Nephron (organoid): ENCODE results near the gene ITSN2.
A peak's percentile ranks its signal among the peaks of the same experiment; 100 is the strongest.

Experiments used
- H3K27ac Mint-ChIP-seq, 3 experiments: 2 replicates each; pipeline ENCODE4 v1.8.0; 2020; ENCODE audit warnings: mixed read lengths in 3 of 3, mild to moderate bottlenecking in 2 of 3, moderate library complexity in 1 of 3
- H3K27me3 Mint-ChIP-seq: 2 replicates; pipeline ENCODE4 v1.8.0; 2021; ENCODE audit warnings: low read depth, mild to moderate bottlenecking, moderate library complexity, mixed read lengths
- H3K36me3 Mint-ChIP-seq: 2 replicates; pipeline ENCODE4 v1.8.0; 2020; ENCODE audit warnings: low read depth, mixed read lengths
- H3K4me1 Mint-ChIP-seq: 2 replicates; pipeline ENCODE4 v1.8.0; 2020; ENCODE audit warnings: mixed read lengths
- H3K4me3 Mint-ChIP-seq, 3 experiments: 2 replicates each; pipeline ENCODE4 v1.8.0; 2020; ENCODE audit warnings: mild to moderate bottlenecking in 3 of 3, mixed read lengths in 3 of 3, moderate library complexity in 2 of 3
- H3K9me3 Mint-ChIP-seq: 2 replicates; pipeline ENCODE4 v1.8.0; 2020; ENCODE audit warnings: mixed read lengths
- CTCF ChIP-seq, 3 experiments: fragments of 200-600 bp; sonication (generic); IDR thresholded peaks; one replicate each; pipeline ENCODE4 v1.5.0; 2021; ENCODE audit warnings: antibody characterized with exemption in 3 of 3; ENCODE audit not compliant: unreplicated experiment in 3 of 3

The ITSN2 gene

GRCh38 chr2:24334245-24334633 is 26.1 kb downstream of the ITSN2 start:
- Mint-ChIP-seq H3K27me3 (no peaks in the 10 kb centered on the region), H3K9me3 (no peaks in the 10 kb centered on the region), H3K27ac (no peak overlapping the region), H3K4me3 (no peak overlapping the region), H3K4me1 (peaks cover 25% of the 10 kb centered on the region), H3K36me3 (no peaks in the 10 kb centered on the region)
- no peak for TF ChIP-seq CTCF (IDR thresholded peaks at IDR 0.05; ENCODE audit: unreplicated experiment in 3 of 3)

GRCh38 chr2:24332791-24333540 is 27.4 kb downstream of the ITSN2 start:
- TF ChIP-seq CTCF (IDR thresholded peaks at IDR 0.05; ENCODE audit: unreplicated experiment in 3 of 3): no peak
- Mint-ChIP-seq H3K4me3 (no peak overlapping the region), H3K9me3 (no peaks in the 10 kb centered on the region), H3K4me1 (peaks cover 24% of the 10 kb centered on the region), H3K27me3 (no peaks in the 10 kb centered on the region), H3K27ac (peak overlapping the region in 2 of 3 experiments; percentile 33 to 51), H3K36me3 (no peaks in the 10 kb centered on the region)

GRCh38 chr2:24330161-24330560 is 30.2 kb downstream of the ITSN2 start:
- peaks cover 28% of the 10 kb centered on the region for H3K4me1 Mint-ChIP-seq
- H3K9me3 Mint-ChIP-seq: no peaks in the 10 kb centered on the region
- no peak overlapping the region for H3K27ac Mint-ChIP-seq
- no peaks in the 10 kb centered on the region for H3K27me3 Mint-ChIP-seq
- H3K36me3 Mint-ChIP-seq: no peaks in the 10 kb centered on the region
- TF ChIP-seq CTCF (IDR thresholded peaks at IDR 0.05; ENCODE audit: unreplicated experiment in 3 of 3): no peak
- H3K4me3 Mint-ChIP-seq: no peak overlapping the region

- Mint-ChIP-seq H3K27ac (no peak overlapping the region), H3K4me3 (no peak overlapping the region), H3K27me3 (no peaks in the 10 kb centered on the region), H3K9me3 (no peaks in the 10 kb centered on the region), H3K4me1 (peaks cover 28% of the 10 kb centered on the region), H3K36me3 (no peaks in the 10 kb centered on the region)
- TF ChIP-seq CTCF (IDR thresholded peaks at IDR 0.05; ENCODE audit: unreplicated experiment in 3 of 3): no peak
Measured at GRCh38 chr2:24329700-24330099, 30.6 kb downstream of the ITSN2 start.

GRCh38 chr2:24328010-24328409 is 32.3 kb downstream of the ITSN2 start:
- peak overlapping the region in 1 of 3 experiments; percentile 16 for H3K27ac Mint-ChIP-seq
- H3K27me3 Mint-ChIP-seq: no peaks in the 10 kb centered on the region
- peaks cover 22% of the 10 kb centered on the region for H3K4me1 Mint-ChIP-seq
- H3K36me3 Mint-ChIP-seq: no peaks in the 10 kb centered on the region
- H3K9me3 Mint-ChIP-seq: no peaks in the 10 kb centered on the region
- no peak overlapping the region for H3K4me3 Mint-ChIP-seq
- no peak for TF ChIP-seq CTCF (IDR thresholded peaks at IDR 0.05; ENCODE audit: unreplicated experiment in 3 of 3)

- Mint-ChIP-seq H3K27ac (no peak overlapping the region), H3K27me3 (no peaks in the 10 kb centered on the region), H3K9me3 (peaks cover 2% of the 10 kb centered on the region), H3K4me3 (no peak overlapping the region), H3K4me1 (peaks cover 18% of the 10 kb centered on the region), H3K36me3 (peaks cover 21% of the 10 kb centered on the region)
- TF ChIP-seq CTCF (IDR thresholded peaks at IDR 0.05; ENCODE audit: unreplicated experiment in 3 of 3): no peak
Measured at GRCh38 chr2:24317491-24317920, 42.8 kb downstream of the ITSN2 start.
